Hematopoietic multipotent progenitor cell treated with erythropoietin and hydrocortisone succinate and interleukin-3 and kit ligand, for 6 days (in vitro differentiated cells): ENCODE data around the gene SHC1.

ENCODE experiments used
- DNase-seq: peaks from one replicate; pipeline ENCODE4 v3.0.0-alpha.2; 2015

SHC1 gene

GRCh38 chr1:155007251-155007828, 36.8 kb upstream of the SHC1 start:
- no peak for DNase-seq

DNA sequence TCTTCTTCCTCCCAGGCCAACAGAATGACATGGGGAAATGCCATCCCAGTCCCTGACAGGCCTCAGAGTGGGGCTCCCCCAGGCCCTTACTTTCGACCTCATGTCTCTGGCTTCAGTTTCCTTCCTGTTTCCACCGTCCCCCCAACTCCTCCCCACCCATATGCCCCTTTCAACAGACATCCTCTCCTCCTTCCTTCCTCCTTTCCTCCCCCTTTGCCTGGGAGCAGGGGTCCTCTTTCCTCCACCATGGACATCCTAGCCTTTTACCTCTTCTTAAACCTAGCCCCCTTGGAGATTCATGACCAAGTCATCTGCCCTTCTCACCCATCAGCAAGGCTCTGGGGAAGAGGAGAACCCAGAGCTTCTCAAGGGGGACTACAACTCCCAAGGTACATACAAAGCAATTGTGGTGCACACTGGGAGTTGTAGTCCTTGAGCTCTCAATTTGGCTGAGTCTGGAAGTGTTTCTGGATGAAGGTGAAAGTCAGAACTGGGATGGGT, 36.1 kb upstream of the SHC1 start:
- peak; percentile 84 for DNase-seq

GRCh38 chr1:155005076-155006011, 34.8 kb upstream of the SHC1 start:
- DNase-seq, result peak; percentile 71

DNA sequence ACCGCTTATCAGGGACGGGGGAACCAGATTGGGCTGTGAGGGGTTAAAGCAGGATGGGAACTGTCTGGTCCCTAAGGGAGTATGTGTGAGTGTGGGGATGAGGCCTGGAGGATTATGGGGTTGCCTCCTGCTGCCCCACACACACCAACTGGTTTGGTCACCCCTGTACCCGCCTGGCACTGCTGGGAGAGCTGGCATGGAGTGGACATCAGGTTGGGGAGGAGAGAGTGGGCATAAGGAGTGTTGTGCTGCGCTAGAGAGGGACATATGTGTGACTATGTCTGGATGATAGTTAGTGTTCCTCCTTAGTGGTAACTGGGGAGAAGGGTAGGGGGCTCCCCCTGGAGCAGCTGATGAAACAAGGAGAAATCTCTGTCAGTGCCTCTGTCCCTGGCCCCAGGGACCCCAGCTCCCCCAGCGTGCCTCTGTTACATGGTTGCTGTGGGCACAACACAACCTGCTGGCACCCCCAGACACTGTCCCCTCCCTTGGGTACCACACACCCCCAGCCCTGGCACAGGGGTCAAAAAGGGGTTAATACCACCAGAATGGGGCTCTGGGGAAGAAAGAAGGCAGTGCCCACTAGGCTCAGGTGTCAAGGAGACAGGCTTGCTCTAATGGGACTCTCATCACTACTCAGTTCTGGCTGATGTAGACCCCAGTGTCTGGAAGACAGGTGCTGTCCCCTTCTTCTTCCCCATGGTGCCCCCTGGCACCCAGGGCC, 34.0 kb upstream of the SHC1 start:
- DNase-seq, result peak; percentile 25

DNA sequence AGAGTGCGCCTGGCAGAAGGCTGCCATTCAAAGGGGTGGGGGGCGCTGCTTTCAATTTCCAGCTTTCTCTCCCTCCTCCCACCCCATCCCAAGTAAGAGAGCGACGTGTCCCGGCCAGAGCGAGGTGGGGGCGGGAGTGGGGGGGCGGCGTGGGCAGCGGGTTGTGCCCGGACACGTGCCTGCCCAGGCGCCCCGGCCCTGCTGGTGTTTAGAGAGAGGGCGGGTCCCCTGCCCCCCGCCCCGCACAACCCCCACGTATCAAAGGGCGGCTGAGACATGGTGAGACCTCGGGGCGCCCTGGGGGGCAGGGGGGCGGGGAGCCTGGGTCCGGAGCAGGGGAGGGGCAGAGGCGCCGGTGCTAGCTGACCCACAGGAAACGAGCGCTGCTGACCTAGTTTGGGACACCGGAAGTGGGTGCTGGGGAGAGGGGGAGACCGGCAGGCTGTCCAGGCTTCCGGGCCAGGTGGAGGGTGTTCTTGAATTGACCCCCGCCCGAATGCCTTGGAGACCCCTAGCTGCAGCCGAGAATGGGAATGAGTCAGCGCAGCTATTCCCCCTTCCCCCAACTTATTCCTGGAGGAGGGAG, 33.3 kb upstream of the SHC1 start:
- peak; percentile 45 for DNase-seq

DNA sequence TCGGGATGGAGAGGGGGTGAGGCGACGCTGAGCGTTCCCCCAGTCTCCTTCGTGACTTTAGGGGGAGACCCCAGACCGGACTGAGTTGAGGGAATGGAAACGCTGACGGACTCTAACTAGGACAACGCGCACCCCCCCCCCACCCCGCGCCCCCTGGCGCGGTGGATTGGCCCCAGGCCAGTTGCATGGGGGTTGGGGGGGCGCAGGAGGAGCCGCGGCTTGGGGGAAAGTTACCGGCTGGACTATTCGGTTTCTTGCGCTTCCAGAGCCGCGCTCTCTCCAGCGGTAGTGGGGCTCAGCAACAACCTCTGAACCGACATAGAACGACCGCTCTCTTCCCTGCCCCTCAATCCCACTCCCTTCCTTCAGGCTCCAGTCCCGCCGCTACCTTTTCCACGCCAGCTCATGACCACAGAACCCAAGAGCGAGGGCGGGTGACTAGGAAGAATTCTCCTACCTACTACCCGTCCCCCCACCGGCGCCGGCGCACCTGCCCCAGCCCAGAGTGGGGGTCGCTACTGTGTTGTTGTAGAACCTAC, 32.7 kb upstream of the SHC1 start:
- peak; percentile 52 for DNase-seq

- DNase-seq, result peak; percentile 49
Observed at GRCh38 chr1:155002464-155003226, 32.1 kb upstream of the SHC1 start, which contains the start of gene ZBTB7B. Gene ZBTB7B, plus strand, starts transcription at chr1:155002802. Its CDS starts 11,859 bp downstream, at chr1:155014661.

- peak; percentile 99 for DNase-seq
Observed at GRCh38 chr1:155001675-155002463, 31.3 kb upstream of the SHC1 start.

DNA sequence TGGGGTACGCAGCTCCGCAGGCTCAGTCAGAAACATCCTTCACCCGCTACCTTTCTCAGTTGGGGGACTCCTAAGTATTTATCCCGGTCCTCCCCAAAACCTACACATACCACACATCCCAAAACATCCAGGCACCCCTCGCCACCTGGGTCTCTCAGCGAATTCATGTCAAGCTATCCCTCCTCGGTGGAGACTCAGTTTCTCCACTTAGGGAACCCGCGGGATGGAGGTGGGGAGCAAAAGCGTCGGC, 30.8 kb upstream of the SHC1 start:
- no peak for DNase-seq

DNA sequence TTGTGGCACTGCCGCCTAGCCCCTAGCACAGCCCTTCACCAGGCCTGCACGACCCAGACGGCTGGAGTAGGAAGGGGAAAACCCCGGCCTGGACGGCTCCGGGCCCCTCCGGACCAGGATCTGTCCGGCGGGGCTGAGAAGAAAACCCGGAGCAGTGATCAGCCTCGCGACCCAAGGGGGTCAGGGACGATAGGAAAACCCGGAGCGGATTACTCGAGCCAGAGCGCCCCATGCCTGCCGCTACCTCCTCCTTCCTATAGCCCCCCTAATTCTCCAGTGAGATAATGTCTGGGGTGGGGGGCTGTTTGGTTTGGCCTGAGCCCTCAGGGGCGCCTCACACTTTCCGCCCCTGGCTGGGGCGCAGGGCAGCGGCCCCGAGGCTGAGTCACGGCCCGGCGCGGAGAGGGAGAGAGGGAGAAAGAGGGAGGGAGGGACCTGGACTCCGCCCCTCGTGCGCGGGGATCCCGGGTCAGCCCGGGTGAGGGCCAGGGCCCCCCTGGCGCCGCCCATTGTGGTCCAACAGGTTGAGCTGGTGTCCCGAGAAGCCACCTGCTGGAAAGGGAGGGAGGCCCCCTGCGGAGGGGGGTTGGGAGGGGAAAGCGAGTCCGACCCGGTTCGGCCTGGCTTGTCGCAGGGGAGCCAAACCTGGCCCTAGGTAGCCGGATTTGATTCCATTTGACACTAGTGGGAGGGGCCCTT, 30.3 kb upstream of the SHC1 start:
- DNase-seq, result peak; percentile 93

- peak; percentile 69 for DNase-seq
Observed at GRCh38 chr1:155000411-155000725, 29.8 kb upstream of the SHC1 start.

- peak; percentile 56 for DNase-seq
Observed at GRCh38 chr1:154999571-155000410, 29.2 kb upstream of the SHC1 start.

DNA sequence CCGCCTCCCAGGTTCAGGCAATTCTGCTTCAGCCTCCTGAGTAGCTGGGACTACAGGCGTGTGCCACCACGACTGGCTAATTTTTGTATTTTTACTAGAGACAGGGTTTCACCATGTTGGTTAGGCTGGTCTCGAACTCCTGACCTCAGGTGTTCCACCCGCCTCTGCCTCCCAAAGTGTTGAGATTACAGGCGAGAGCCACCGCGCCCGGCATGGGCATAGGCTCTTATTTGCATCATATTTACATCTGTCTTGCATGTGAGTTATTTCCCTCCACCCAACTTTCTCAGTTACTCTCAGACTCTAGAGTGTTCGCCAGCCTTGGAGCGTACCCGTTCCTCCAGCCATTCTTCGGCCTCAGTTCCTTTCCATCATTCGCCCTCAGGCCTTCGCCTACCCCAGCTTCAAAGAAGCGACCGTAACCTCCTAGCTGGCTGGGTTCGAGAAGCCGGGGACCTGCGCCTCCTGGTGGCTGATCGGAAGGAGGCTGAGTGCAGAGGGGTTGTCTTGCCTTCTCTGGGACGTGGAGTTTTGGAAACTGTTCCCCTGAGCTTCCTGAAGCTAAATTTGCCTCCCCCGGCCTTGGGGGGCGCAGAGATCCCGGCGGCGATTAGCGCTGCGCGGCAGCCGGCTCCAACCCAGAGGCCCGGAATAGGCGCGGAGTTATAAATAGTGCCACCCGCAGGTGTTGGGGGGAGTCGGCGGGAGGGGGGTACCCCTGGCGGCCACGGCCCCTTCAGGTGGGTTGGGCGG, 28.4 kb upstream of the SHC1 start:
- peak; percentile 90 for DNase-seq

DNA sequence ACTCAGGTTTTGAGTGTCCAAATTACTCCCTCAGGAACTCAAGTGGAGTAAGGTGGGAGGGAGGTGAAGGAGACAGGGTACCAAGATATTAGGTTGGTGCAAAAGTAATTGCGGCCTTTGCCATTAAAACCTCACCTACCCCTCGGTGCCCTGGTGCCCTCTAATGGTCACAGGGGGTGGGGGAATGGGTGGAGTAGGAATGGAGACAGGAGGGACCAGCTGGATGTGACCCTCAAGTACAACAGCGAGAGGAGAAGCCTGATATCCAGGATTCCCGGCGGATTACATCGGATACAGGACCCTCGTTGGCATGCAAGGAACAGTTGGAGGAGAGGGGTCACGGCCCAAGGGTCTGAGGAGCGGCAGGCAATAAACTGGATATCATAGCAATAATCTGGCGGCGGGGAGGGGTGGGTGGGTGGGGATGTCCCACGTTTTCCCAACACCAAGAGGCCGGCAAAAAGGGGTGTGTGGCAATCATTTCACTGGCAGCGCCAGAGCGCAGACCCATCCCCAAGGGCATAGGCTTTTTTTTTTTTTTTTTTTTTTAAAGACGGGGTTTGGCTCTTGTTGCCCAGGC, 27.7 kb upstream of the SHC1 start:
- peak; percentile 61 for DNase-seq

- peak; percentile 30 for DNase-seq
Observed at GRCh38 chr1:154996966-154997701, 26.6 kb upstream of the SHC1 start.

DNA sequence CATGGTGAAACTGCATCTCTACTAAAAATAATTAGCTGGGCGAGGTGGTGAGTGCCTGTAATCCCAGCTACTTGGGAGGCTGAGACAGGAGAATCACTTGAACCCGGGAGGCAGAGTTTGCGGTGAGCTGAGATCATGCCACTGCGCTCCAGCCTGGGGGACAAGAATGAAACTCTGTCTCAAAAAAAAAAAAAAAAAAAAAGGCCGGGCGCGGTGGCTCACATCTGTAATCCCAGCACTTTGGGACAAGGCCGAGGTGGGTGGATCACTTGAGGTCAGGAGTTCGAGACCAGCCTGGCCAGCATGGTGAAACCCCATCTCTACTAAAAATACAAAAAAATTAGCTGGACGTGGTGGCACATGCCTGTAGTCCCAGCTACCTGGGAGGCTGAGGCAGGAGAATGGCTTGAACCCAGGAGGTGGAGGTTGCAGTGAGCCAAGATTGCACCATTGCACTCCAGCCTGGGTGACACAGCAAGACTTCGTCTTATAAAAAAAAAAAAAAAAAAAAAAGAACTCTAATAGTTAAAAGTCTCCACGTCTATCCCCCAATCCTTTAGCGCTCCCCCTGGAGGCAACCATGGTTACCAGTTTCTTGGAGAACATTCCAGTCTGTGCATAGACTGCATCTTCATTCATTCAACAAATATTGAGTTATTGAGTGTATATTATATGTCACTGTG, 24.9 kb upstream of the SHC1 start:
- peak; percentile 80 for DNase-seq

- no peak for DNase-seq
Observed at GRCh38 chr1:154994591-154994990, 24.0 kb upstream of the SHC1 start.

DNA sequence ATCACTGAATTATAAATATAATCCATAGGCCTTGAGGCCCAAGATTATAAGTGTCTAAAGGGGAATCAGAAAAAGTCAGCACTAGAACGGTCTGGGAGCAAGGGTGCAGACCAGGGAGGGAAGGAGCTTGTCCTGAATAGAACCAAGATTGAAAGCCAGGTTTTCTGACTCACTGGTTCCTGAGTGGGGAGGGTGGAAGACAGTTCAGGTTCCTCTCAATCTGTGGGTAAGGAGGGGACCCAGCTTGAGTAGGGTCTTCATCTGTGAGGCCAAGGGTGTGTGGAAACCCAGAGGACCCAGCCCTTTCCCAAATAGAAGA, 23.7 kb upstream of the SHC1 start:
- no peak for DNase-seq
